NCI-H1694 treated with DMSO at 0.1 percent for 48 hours (cell line): ENCODE results near the gene CHTF8.
"Not testable (repeated sequence)": the region's sequence is repeated elsewhere in the genome, so short reads cannot be mapped to it uniquely, and the experiment has no call there.

Experiments
- DNase-seq: peaks from one replicate; lab custom pipeline; 2025; lab: John Stamatoyannopoulos, UW

The CHTF8 gene, protein sequence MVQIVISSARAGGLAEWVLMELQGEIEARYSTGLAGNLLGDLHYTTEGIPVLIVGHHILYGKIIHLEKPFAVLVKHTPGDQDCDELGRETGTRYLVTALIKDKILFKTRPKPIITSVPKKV

GRCh38 chr16:69132424-69133252 is at the start of gene CHTF8, which contains the start of gene UTP4:
TSS of gene CHTF8 (minus strand) at chr16:69132588. CDS start at chr16:69121458, 11,130 bp downstream.
TSS of gene UTP4 (plus strand) at chr16:69132649. CDS start at chr16:69133460, 811 bp downstream.
- DNase-seq = peak; percentile 35

- no peak for DNase-seq
These were observed 47.6 kb upstream of the CHTF8 start for GRCh38 chr16:69180011-69180338.

DNA sequence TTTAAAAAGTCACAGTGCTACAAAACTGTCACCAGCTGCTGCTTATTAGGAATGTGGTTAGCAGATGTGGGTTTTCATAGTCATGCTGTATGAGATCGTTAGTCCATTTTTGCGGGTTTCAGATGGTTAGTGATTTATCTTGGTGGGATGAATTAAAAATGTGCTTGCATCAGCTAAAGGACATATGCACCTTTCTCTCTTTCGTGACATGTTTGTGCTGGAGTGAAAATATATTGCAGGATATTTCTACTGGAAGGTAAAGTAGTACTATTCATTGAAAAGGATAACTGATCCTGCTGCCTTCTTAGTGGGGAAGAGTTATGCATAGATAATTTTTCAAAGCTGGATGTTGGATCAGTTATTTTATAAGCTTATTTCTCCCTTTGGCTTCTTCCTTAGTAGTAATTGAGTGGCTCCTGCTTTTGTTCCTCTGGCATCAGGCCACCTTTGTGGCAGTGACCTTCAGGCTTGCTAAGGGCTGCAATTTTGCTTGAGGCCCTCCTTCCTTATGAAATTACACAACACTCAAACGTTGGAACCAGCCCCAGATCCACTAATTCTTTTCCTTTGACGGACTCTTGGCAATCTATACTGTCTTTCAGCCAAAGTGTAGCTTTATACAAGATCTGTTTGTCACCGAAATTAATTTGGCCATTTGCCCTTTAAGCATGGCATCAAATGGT is 47.1 kb upstream of the CHTF8 start:
- peak; percentile 76 for DNase-seq

DNA sequence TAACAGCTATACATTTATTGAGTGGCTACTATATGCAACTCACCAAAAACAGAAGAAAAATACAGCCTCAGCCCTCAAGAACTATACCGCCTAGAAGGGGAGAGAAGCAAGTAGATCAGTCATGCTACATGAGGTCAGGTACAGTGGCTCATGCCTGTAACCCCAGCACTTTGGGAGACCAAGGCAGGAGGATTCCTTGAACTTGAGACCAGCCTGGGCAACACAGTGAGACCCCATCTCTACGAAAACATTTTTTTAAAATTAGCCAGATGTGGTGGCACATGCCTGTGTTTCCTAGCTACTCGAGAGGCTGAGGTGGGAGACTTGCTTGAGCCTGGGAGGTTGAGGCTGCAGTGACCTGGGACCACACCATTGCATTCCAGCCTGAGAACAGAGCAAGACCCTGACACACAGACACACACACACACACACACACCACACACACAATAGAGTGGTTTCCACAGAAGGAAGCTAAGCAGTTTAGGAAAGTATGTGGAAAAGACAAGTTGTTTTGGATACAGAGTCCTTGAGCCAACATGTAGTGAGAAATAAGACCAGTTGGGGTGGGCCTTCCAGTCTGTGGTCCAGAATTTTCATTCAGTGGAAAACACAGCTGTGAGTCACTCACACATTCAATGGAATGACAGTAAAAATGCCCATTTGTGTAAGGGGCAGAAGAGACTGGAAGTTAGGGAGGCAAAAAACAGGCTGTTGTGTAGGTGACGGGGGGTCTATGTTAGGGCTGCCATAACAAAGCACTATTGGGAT is 43.8 kb upstream of the CHTF8 start:
- no peak for DNase-seq

GRCh38 chr16:69171325-69172084 is 39.1 kb upstream of the CHTF8 start:
- DNase-seq = no peak

DNA sequence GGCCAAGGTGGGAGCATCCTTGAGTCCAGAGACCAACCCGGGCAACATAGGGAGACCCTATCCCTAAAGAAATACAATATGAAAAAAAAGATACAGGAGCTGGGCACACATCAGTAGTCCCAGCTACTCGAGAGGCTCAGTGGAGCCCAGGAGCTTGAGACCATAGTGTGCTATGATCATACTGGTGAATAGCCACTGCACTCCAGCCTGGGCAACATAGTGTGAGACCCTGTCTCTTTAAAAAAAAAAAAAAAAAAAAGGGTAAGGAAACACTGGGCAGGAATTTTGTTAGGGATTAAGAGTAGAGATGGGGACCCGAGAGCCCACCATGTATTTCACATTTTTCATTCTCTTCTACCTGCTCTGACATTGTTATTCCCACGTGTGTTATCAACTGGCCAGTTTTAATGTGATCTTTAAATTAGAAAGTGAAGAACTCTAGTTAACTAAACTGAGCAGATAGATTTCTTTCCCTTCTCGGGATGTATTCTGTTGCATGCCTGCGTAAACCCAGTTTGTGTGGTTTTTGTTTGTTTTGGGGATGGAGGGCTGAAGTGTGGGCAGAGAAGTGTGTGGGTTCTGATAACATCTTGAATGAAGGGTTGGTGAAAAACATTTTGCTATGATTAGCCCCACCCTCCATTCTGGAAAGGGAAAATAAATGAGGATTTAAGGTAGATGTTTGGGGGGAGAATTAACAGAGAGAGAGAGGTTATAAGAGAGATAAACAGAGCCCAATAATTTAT is 37.4 kb upstream of the CHTF8 start:
- no peak for DNase-seq

DNA sequence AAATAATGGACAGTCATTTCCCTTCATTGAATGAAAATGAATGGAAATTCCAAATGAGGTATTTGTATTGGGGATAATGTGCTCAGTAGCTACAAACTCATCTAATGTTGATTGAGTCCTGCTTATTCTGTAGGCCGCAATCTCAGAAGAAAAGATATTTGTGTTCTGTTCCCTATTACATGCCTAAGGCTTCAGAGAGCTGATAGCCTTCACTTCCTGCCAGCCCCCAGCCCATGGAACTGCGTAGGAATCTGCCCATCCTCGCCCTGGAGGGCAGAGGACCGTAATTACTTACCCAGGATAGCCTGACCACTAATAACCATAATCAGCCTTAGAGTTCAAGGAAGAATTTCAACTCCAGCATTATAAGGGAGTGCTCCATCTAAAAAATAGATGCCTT is 36.7 kb upstream of the CHTF8 start:
- DNase-seq = no peak

- DNase-seq = no peak
These were observed 34.9 kb upstream of the CHTF8 start for GRCh38 chr16:69166946-69167930.

DNA sequence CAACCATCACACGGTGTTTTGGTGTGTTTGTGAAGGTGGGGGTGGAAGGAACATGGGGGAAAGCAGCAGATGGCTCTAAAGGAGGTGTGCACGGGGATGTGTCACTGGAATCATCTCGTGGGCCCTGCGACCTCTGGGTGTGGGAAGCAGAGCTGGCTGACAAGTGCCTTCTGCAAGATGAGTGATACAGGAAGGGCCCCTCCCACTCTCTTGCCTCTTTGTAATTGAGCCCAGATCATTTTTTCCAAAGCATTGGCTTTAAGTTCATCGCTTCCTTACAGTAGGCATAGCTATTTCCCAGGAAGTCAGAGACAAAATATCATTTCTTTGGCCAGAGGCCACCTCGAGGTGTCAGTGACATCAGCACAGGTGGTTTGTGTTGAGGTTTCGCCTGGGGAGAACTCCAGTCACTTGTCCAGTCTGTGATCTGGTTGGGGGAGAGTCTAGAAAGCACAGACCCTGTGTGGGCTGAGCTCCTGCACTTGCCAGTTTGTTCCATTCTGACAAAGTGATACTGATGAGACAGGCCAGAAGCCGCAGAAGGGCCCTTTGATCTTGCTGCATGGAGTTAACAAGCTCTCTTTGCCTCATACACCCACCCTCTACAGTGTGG is 33.9 kb upstream of the CHTF8 start:
- no peak for DNase-seq

DNA sequence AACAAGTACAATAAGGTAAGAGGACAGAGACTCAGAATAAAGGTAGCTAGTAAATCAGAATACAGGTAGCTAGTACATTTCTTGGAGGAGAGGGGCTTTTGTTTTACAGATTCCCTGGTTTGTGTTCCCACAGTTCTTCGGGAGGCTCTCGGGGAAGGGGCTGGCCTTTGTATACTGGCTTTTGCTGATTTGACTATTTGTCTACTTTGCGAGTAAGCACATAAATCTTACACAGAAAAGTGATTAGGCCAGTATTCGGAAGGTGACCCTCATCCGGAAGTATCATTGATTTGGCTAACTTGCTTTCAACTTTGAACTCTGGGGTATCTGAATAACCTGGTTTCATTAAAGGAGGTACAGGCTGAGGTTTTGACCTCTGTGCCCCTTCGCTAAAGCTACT is 33.2 kb upstream of the CHTF8 start:
- DNase-seq = no peak

GRCh38 chr16:69160192-69160591 is 27.8 kb upstream of the CHTF8 start:
- DNase-seq = no peak

DNA sequence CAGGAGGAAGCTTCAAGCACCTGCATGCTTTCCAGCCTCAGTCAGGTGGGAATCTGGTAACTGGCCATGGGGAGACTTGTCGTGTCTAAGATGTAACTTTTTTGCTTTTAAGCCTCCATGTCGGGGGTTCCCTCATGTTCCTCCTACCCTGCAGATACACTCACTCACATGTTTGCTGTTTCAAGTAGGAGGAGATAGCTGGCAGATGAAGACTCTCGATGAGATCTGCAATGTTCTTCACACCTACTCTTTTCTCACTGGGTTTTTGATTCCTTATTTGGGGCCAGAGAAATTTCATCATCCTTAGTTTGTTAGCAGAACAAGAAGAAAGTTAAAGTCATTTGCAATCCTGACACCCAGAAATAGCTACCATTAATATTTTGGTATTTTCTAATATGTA is 24.8 kb upstream of the CHTF8 start:
- no peak for DNase-seq

- peak; percentile 60 for DNase-seq
These were observed 17.9 kb upstream of the CHTF8 start for GRCh38 chr16:69150146-69150865.

- DNase-seq = not testable (repeated sequence)
These were observed 17.2 kb upstream of the CHTF8 start for GRCh38 chr16:69149621-69150020.

DNA sequence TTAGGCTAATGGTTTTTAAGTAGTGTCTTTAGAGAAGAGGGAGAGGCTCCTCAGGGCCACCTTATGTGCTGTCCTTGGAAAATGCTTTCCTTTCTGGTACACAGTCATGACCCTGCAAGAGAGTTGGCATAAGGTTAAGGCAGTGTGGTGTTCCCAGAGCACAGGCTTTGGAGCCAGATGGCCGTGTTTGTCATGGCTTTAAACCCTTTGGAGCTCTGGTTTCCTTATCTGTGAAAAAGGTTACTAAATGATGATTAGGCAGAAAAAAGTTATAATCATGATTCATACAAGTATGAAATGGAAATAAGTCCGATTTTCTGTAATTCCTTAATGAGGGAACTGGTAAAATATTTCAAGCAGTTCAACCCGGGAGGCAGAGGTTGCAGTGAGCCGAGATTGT is 13.3 kb upstream of the CHTF8 start:
- DNase-seq = peak; percentile 27

- DNase-seq = no peak
These were observed 10.7 kb upstream of the CHTF8 start for GRCh38 chr16:69143116-69143515.

GRCh38 chr16:69141936-69142335 is 9.5 kb upstream of the CHTF8 start:
- DNase-seq = no peak

- DNase-seq = no peak
These were observed 8.6 kb upstream of the CHTF8 start for GRCh38 chr16:69141014-69141413.

GRCh38 chr16:69139464-69139863 is 7.1 kb upstream of the CHTF8 start:
- DNase-seq = not testable (repeated sequence)
